Measurements from ENCODE around the gene PIK3AP1.
"Not testable (repeated sequence)": the region's sequence is repeated elsewhere in the genome, so short reads cannot be mapped to it uniquely, and the experiment has no call there.

PIK3AP1 gene

GRCh38 chr10:96579133-96579532 is 141.2 kb downstream of the PIK3AP1 start:
- Histone ChIP-seq H3K9me3 (ENCODE audit: low read length) (no peaks in the 10 kb centered on the region), H3K4me1 (ENCODE audit: insufficient read depth, low read length) (peaks cover 27% of the 10 kb centered on the region), H3K27me3 (ENCODE audit: control insufficient read depth in 1 of 2, insufficient read depth in 2 of 2, low read length in 2 of 2) (no peaks in the 10 kb centered on the region), H3K4me3 (ENCODE audit: low read depth in 1 of 2, low read length in 2 of 2) (no peak overlapping the region), H3K9ac (ENCODE audit: low read length) (no peak overlapping the region), H3K36me3 (ENCODE audit: insufficient read depth, low read length) (peaks cover 4% of the 10 kb centered on the region), H3K27ac (ENCODE audit: low read depth, low read length) (no peak overlapping the region)

GRCh38 chr10:96578633-96579032 is 141.7 kb downstream of the PIK3AP1 start:
- Histone ChIP-seq H3K4me1 (ENCODE audit: insufficient read depth, low read length) (peaks cover 27% of the 10 kb centered on the region), H3K27ac (ENCODE audit: low read depth, low read length) (no peak overlapping the region), H3K36me3 (ENCODE audit: insufficient read depth, low read length) (peaks cover 4% of the 10 kb centered on the region), H3K9ac (ENCODE audit: low read length) (no peak overlapping the region), H3K4me3 (ENCODE audit: low read depth in 1 of 2, low read length in 2 of 2) (no peak overlapping the region), H3K9me3 (ENCODE audit: low read length) (no peaks in the 10 kb centered on the region), H3K27me3 (ENCODE audit: control insufficient read depth in 1 of 2, insufficient read depth in 2 of 2, low read length in 2 of 2) (no peaks in the 10 kb centered on the region)

GRCh38 chr10:96578022-96578421 is 142.3 kb downstream of the PIK3AP1 start:
- H3K27me3 ChIP-seq (ENCODE audit: control insufficient read depth in 1 of 2, insufficient read depth in 2 of 2, low read length in 2 of 2): no peaks in the 10 kb centered on the region
- no peak overlapping the region for H3K9ac ChIP-seq (ENCODE audit: low read length)
- no peak overlapping the region for H3K27ac ChIP-seq (ENCODE audit: low read depth, low read length)
- H3K4me3 ChIP-seq (ENCODE audit: low read depth in 1 of 2, low read length in 2 of 2): no peak overlapping the region
- peaks cover 27% of the 10 kb centered on the region for H3K4me1 ChIP-seq (ENCODE audit: insufficient read depth, low read length)
- H3K36me3 ChIP-seq (ENCODE audit: insufficient read depth, low read length): peaks cover 4% of the 10 kb centered on the region
- H3K9me3 ChIP-seq (ENCODE audit: low read length): no peaks in the 10 kb centered on the region

- Histone ChIP-seq H3K27ac (ENCODE audit: low read depth, low read length) (no peak overlapping the region), H3K4me1 (ENCODE audit: insufficient read depth, low read length) (peaks cover 22% of the 10 kb centered on the region)
Measured at GRCh38 chr10:96577069-96577468, 143.2 kb downstream of the PIK3AP1 start.

GRCh38 chr10:96576277-96576980 is 143.9 kb downstream of the PIK3AP1 start:
- no peak overlapping the region for H3K9ac ChIP-seq (ENCODE audit: low read length)
- no peaks in the 10 kb centered on the region for H3K9me3 ChIP-seq (ENCODE audit: low read length)
- no peaks in the 10 kb centered on the region for H3K27me3 ChIP-seq (ENCODE audit: control insufficient read depth in 1 of 2, insufficient read depth in 2 of 2, low read length in 2 of 2)
- peaks cover 17% of the 10 kb centered on the region for H3K4me1 ChIP-seq (ENCODE audit: insufficient read depth, low read length)
- peaks cover 4% of the 10 kb centered on the region for H3K36me3 ChIP-seq (ENCODE audit: insufficient read depth, low read length)
- H3K27ac ChIP-seq (ENCODE audit: low read depth, low read length): no peak overlapping the region
- H3K4me3 ChIP-seq (ENCODE audit: low read depth in 1 of 2, low read length in 2 of 2): no peak overlapping the region

More at GRCh38 chr10:96577069-96577468, 143.2 kb downstream of the PIK3AP1 start:
- no peak overlapping the region for H3K4me3 ChIP-seq (ENCODE audit: low read depth in 1 of 2, low read length in 2 of 2)
- no peaks in the 10 kb centered on the region for H3K9me3 ChIP-seq (ENCODE audit: low read length)
- H3K36me3 ChIP-seq (ENCODE audit: insufficient read depth, low read length): peaks cover 4% of the 10 kb centered on the region
- no peak overlapping the region for H3K9ac ChIP-seq (ENCODE audit: low read length)
- H3K27me3 ChIP-seq (ENCODE audit: control insufficient read depth in 1 of 2, insufficient read depth in 2 of 2, low read length in 2 of 2): no peaks in the 10 kb centered on the region

- H3K4me1 ChIP-seq (ENCODE audit: insufficient read depth, low read length): peaks cover 14% of the 10 kb centered on the region
Measured at GRCh38 chr10:96574564-96574963, 145.8 kb downstream of the PIK3AP1 start.

GRCh38 chr10:96573036-96573435 is 147.3 kb downstream of the PIK3AP1 start:
- no peaks in the 10 kb centered on the region for H3K9me3 ChIP-seq (ENCODE audit: low read length)
- H3K27me3 ChIP-seq (ENCODE audit: control insufficient read depth in 1 of 2, insufficient read depth in 2 of 2, low read length in 2 of 2): no peaks in the 10 kb centered on the region
- no peak overlapping the region for H3K9ac ChIP-seq (ENCODE audit: low read length)
- no peak overlapping the region for H3K27ac ChIP-seq (ENCODE audit: low read depth, low read length)
- H3K36me3 ChIP-seq (ENCODE audit: insufficient read depth, low read length): peaks cover 4% of the 10 kb centered on the region
- H3K4me1 ChIP-seq (ENCODE audit: insufficient read depth, low read length): peaks cover 25% of the 10 kb centered on the region
- H3K4me3 ChIP-seq (ENCODE audit: low read depth in 1 of 2, low read length in 2 of 2): no peak overlapping the region

More at GRCh38 chr10:96574564-96574963, 145.8 kb downstream of the PIK3AP1 start:
- not testable (repeated sequence) for H3K9ac ChIP-seq (ENCODE audit: low read length); H3K4me3 ChIP-seq (ENCODE audit: low read depth in 1 of 2, low read length in 2 of 2); H3K36me3 ChIP-seq (ENCODE audit: insufficient read depth, low read length); H3K27ac ChIP-seq (ENCODE audit: low read depth, low read length); H3K27me3 ChIP-seq (ENCODE audit: control insufficient read depth in 1 of 2, insufficient read depth in 2 of 2, low read length in 2 of 2); H3K9me3 ChIP-seq (ENCODE audit: low read length)

- peaks cover 26% of the 10 kb centered on the region for H3K4me1 ChIP-seq (ENCODE audit: insufficient read depth, low read length)
- no peak overlapping the region for H3K4me3 ChIP-seq (ENCODE audit: low read depth in 1 of 2, low read length in 2 of 2)
Measured at GRCh38 chr10:96570983-96571964, 149.0 kb downstream of the PIK3AP1 start.

GRCh38 chr10:96570511-96570910 is 149.8 kb downstream of the PIK3AP1 start:
- H3K9me3 ChIP-seq (ENCODE audit: low read length): no peaks in the 10 kb centered on the region
- peaks cover 21% of the 10 kb centered on the region for H3K4me1 ChIP-seq (ENCODE audit: insufficient read depth, low read length)
- no peaks in the 10 kb centered on the region for H3K27me3 ChIP-seq (ENCODE audit: control insufficient read depth in 1 of 2, insufficient read depth in 2 of 2, low read length in 2 of 2)
- peaks cover under 1% of the 10 kb centered on the region for H3K36me3 ChIP-seq (ENCODE audit: insufficient read depth, low read length)
- H3K27ac ChIP-seq (ENCODE audit: low read depth, low read length): no peak overlapping the region
- H3K4me3 ChIP-seq (ENCODE audit: low read depth in 1 of 2, low read length in 2 of 2): no peak overlapping the region
- no peak overlapping the region for H3K9ac ChIP-seq (ENCODE audit: low read length)

More at GRCh38 chr10:96570983-96571964, 149.0 kb downstream of the PIK3AP1 start:
- peaks cover 4% of the 10 kb centered on the region for H3K36me3 ChIP-seq (ENCODE audit: insufficient read depth, low read length)
- no peak overlapping the region for H3K9ac ChIP-seq (ENCODE audit: low read length)
- no peaks in the 10 kb centered on the region for H3K27me3 ChIP-seq (ENCODE audit: control insufficient read depth in 1 of 2, insufficient read depth in 2 of 2, low read length in 2 of 2)
- H3K27ac ChIP-seq (ENCODE audit: low read depth, low read length): no peak overlapping the region
- H3K9me3 ChIP-seq (ENCODE audit: low read length): no peaks in the 10 kb centered on the region

GRCh38 chr10:96568402-96568801 is 151.9 kb downstream of the PIK3AP1 start:
- no peak overlapping the region for H3K4me3 ChIP-seq (ENCODE audit: low read depth in 1 of 2, low read length in 2 of 2)
- no peak overlapping the region for H3K27ac ChIP-seq (ENCODE audit: low read depth, low read length)
- H3K9ac ChIP-seq (ENCODE audit: low read length): no peak overlapping the region
- H3K27me3 ChIP-seq (ENCODE audit: control insufficient read depth in 1 of 2, insufficient read depth in 2 of 2, low read length in 2 of 2): no peaks in the 10 kb centered on the region
- H3K4me1 ChIP-seq (ENCODE audit: insufficient read depth, low read length): peaks cover 20% of the 10 kb centered on the region
- peaks cover 7% of the 10 kb centered on the region for H3K36me3 ChIP-seq (ENCODE audit: insufficient read depth, low read length)
- H3K9me3 ChIP-seq (ENCODE audit: low read length): no peaks in the 10 kb centered on the region

GRCh38 chr10:96565774-96566173 is 154.5 kb downstream of the PIK3AP1 start:
- H3K9me3 ChIP-seq (ENCODE audit: low read length): no peaks in the 10 kb centered on the region
- peaks cover 12% of the 10 kb centered on the region for H3K4me1 ChIP-seq (ENCODE audit: insufficient read depth, low read length)
- no peak overlapping the region for H3K4me3 ChIP-seq (ENCODE audit: low read depth in 1 of 2, low read length in 2 of 2)
- no peaks in the 10 kb centered on the region for H3K27me3 ChIP-seq (ENCODE audit: control insufficient read depth in 1 of 2, insufficient read depth in 2 of 2, low read length in 2 of 2)
- H3K27ac ChIP-seq (ENCODE audit: low read depth, low read length): no peak overlapping the region
- H3K9ac ChIP-seq (ENCODE audit: low read length): no peak overlapping the region
- peaks cover 7% of the 10 kb centered on the region for H3K36me3 ChIP-seq (ENCODE audit: insufficient read depth, low read length)
